ENCODE results near the gene NTRK2. TPM values are rescaled to one million over a fixed set of nuclear protein-coding genes. Genes with fewer than 3 reads are reported as not detected.
"Not testable (repeated sequence)": the region's sequence is repeated elsewhere in the genome, so short reads cannot be mapped to it uniquely, and the experiment has no call there.

Gene NTRK2
- total and polyA plus RNA-seq, 5 experiments from 2014 or later, result not detected

GRCh38 chr9:84891924-84892323, 222.4 kb downstream of the NTRK2 start:
- ATAC-seq (no peak), DNase-seq (no peak)
- POLR2A ChIA-PET, result no interaction called here
- H3K4me3 Mint-ChIP-seq, result no peak overlapping the region
- H3K27ac Mint-ChIP-seq, result no peak overlapping the region
- H3K36me3 Mint-ChIP-seq, result no peaks in the 10 kb centered on the region
- no peaks in the 10 kb centered on the region for H3K9me3 Mint-ChIP-seq
- peaks cover 0 to 4% (median 3%) of the 10 kb centered on the region in 5 donors for H3K27me3 Mint-ChIP-seq
- H3K4me1 Mint-ChIP-seq, result no peaks in the 10 kb centered on the region

- H3K4me1 Mint-ChIP-seq, result no peaks in the 10 kb centered on the region
- POLR2A ChIA-PET, result no interaction called here
- ATAC-seq, result peak in 1 of 2 donors; percentile 18
- peaks cover 0 to 4% (median 3%) of the 10 kb centered on the region in 5 donors for H3K27me3 Mint-ChIP-seq
- H3K4me3 Mint-ChIP-seq, result no peak overlapping the region
- no peak overlapping the region for H3K27ac Mint-ChIP-seq
- no peaks in the 10 kb centered on the region for H3K9me3 Mint-ChIP-seq
- H3K36me3 Mint-ChIP-seq, result no peaks in the 10 kb centered on the region
- DNase-seq, result no peak
These were observed 224.0 kb downstream of the NTRK2 start for GRCh38 chr9:84893419-84894128.

GRCh38 chr9:84894859-84895258, 225.3 kb downstream of the NTRK2 start:
- POLR2A ChIA-PET, result no interaction called here
- no peak overlapping the region for H3K4me3 Mint-ChIP-seq
- H3K27ac Mint-ChIP-seq, result no peak overlapping the region
- DNase-seq, result no peak
- no peaks in the 10 kb centered on the region for H3K36me3 Mint-ChIP-seq
- H3K27me3 Mint-ChIP-seq, result peaks cover 0 to 9% (median 6%) of the 10 kb centered on the region in 5 donors
- no peak for ATAC-seq
- H3K9me3 Mint-ChIP-seq, result peaks cover 0 to 2% (median 0%) of the 10 kb centered on the region in 9 donors
- no peaks in the 10 kb centered on the region for H3K4me1 Mint-ChIP-seq

GRCh38 chr9:84897362-84898094, 228.0 kb downstream of the NTRK2 start:
- no peaks in the 10 kb centered on the region for H3K36me3 Mint-ChIP-seq
- ATAC-seq, result no peak
- no peak for DNase-seq
- H3K4me1 Mint-ChIP-seq, result no peaks in the 10 kb centered on the region
- H3K27me3 Mint-ChIP-seq, result peaks cover 0 to 8% (median 6%) of the 10 kb centered on the region in 5 donors
- peaks cover 0 to 2% (median 0%) of the 10 kb centered on the region in 9 donors for H3K9me3 Mint-ChIP-seq
- no peak overlapping the region for H3K4me3 Mint-ChIP-seq
- POLR2A ChIA-PET, result no interaction called here
- H3K27ac Mint-ChIP-seq, result no peak overlapping the region

GRCh38 chr9:84898188-84898587, 228.7 kb downstream of the NTRK2 start:
- DNase-seq, result no peak
- Mint-ChIP-seq H3K4me3 (no peak overlapping the region), H3K4me1 (no peaks in the 10 kb centered on the region), H3K27ac (no peak overlapping the region), H3K36me3 (no peaks in the 10 kb centered on the region), H3K27me3 (peaks cover 0 to 7% (median 4%) of the 10 kb centered on the region in 5 donors), H3K9me3 (peaks cover 0 to 3% (median 0%) of the 10 kb centered on the region in 9 donors)
- POLR2A ChIA-PET, result no interaction called here
- no peak for ATAC-seq

GRCh38 chr9:84898618-84899017, 229.1 kb downstream of the NTRK2 start:
- H3K9me3 Mint-ChIP-seq, H3K4me1 Mint-ChIP-seq, H3K27ac Mint-ChIP-seq, H3K4me3 Mint-ChIP-seq, H3K36me3 Mint-ChIP-seq, ATAC-seq, POLR2A ChIA-PET, DNase-seq, H3K27me3 Mint-ChIP-seq: not testable (repeated sequence)

- ATAC-seq (no peak), DNase-seq (no peak)
- H3K9me3 Mint-ChIP-seq, result peaks cover 0 to 6% (median 0%) of the 10 kb centered on the region in 9 donors
- no peak overlapping the region for H3K4me3 Mint-ChIP-seq
- no peak overlapping the region for H3K27ac Mint-ChIP-seq
- POLR2A ChIA-PET, result no interaction called here
- no peaks in the 10 kb centered on the region for H3K4me1 Mint-ChIP-seq
- H3K36me3 Mint-ChIP-seq, result no peaks in the 10 kb centered on the region
- H3K27me3 Mint-ChIP-seq, result peaks cover 0 to 8% (median 4%) of the 10 kb centered on the region in 5 donors
These were observed 229.8 kb downstream of the NTRK2 start for GRCh38 chr9:84899326-84899725.

GRCh38 chr9:84900421-84900820, 230.9 kb downstream of the NTRK2 start:
- Mint-ChIP-seq H3K9me3 (peaks cover 0 to 6% (median 0%) of the 10 kb centered on the region in 9 donors), H3K36me3 (no peaks in the 10 kb centered on the region), H3K27me3 (peaks cover 0 to 11% (median 8%) of the 10 kb centered on the region in 5 donors), H3K4me3 (no peak overlapping the region), H3K27ac (peak overlapping the region in 1 of 10 donors; percentile 14), H3K4me1 (no peaks in the 10 kb centered on the region)
- POLR2A ChIA-PET, result no interaction called here
- DNase-seq (no peak), ATAC-seq (no peak)

- Mint-ChIP-seq H3K4me1 (no peaks in the 10 kb centered on the region), H3K27ac (no peak overlapping the region), H3K9me3 (peaks cover 0 to 10% (median 2%) of the 10 kb centered on the region in 9 donors), H3K4me3 (no peak overlapping the region), H3K27me3 (peaks cover 4 to 21% (median 14%) of the 10 kb centered on the region in 5 donors), H3K36me3 (no peaks in the 10 kb centered on the region)
- ATAC-seq (no peak), DNase-seq (no peak)
- POLR2A ChIA-PET, result no interaction called here
These were observed 234.4 kb downstream of the NTRK2 start for GRCh38 chr9:84903963-84904362.

GRCh38 chr9:84916769-84917168, 247.2 kb downstream of the NTRK2 start:
- H3K9me3 Mint-ChIP-seq, result peaks cover 0 to 2% (median 0%) of the 10 kb centered on the region in 9 donors
- no peak overlapping the region for H3K4me3 Mint-ChIP-seq
- DNase-seq, result no peak
- peaks cover 6 to 10% (median 9%) of the 10 kb centered on the region in 5 donors for H3K27me3 Mint-ChIP-seq
- no peaks in the 10 kb centered on the region for H3K36me3 Mint-ChIP-seq
- no peaks in the 10 kb centered on the region for H3K4me1 Mint-ChIP-seq
- ATAC-seq, result no peak
- POLR2A ChIA-PET, result no interaction called here
- H3K27ac Mint-ChIP-seq, result no peak overlapping the region

GRCh38 chr9:84917366-84918070, 248.0 kb downstream of the NTRK2 start:
- POLR2A ChIA-PET, result no interaction called here
- Mint-ChIP-seq H3K9me3 (peaks cover 0 to 2% (median 0%) of the 10 kb centered on the region in 9 donors), H3K27ac (no peak overlapping the region), H3K4me3 (no peak overlapping the region), H3K27me3 (peaks cover 3 to 14% (median 9%) of the 10 kb centered on the region in 5 donors), H3K36me3 (no peaks in the 10 kb centered on the region), H3K4me1 (no peaks in the 10 kb centered on the region)
- DNase-seq (no peak), ATAC-seq (no peak)

GRCh38 chr9:84919440-84919839, 249.9 kb downstream of the NTRK2 start:
- H3K27me3 Mint-ChIP-seq, result peaks cover 7 to 16% (median 9%) of the 10 kb centered on the region in 5 donors
- peaks cover 0 to 2% (median 0%) of the 10 kb centered on the region in 9 donors for H3K9me3 Mint-ChIP-seq
- H3K27ac Mint-ChIP-seq, result no peak overlapping the region
- DNase-seq, result no peak
- POLR2A ChIA-PET, result no interaction called here
- H3K4me3 Mint-ChIP-seq, result no peak overlapping the region
- no peaks in the 10 kb centered on the region for H3K4me1 Mint-ChIP-seq
- no peak for ATAC-seq
- H3K36me3 Mint-ChIP-seq, result no peaks in the 10 kb centered on the region

- POLR2A ChIA-PET, result no interaction called here
- DNase-seq (no peak), ATAC-seq (no peak)
- Mint-ChIP-seq H3K9me3 (peaks cover 0 to 4% (median 0%) of the 10 kb centered on the region in 9 donors), H3K27me3 (peaks cover 4 to 24% (median 7%) of the 10 kb centered on the region in 5 donors), H3K27ac (no peak overlapping the region), H3K36me3 (no peaks in the 10 kb centered on the region), H3K4me1 (no peaks in the 10 kb centered on the region), H3K4me3 (no peak overlapping the region)
These were observed 251.6 kb downstream of the NTRK2 start for GRCh38 chr9:84921175-84921574.

All from naive thymus-derived CD8-positive, alpha-beta T cell (primary cell).